ENCODE measurements around the gene NEUROD2. TPM values are rescaled to one million over a fixed set of nuclear protein-coding genes. Genes with fewer than 3 reads are reported as not detected.

The NEUROD2 gene
- total RNA-seq, 4 donors from 2014 or later = not detected

DNA sequence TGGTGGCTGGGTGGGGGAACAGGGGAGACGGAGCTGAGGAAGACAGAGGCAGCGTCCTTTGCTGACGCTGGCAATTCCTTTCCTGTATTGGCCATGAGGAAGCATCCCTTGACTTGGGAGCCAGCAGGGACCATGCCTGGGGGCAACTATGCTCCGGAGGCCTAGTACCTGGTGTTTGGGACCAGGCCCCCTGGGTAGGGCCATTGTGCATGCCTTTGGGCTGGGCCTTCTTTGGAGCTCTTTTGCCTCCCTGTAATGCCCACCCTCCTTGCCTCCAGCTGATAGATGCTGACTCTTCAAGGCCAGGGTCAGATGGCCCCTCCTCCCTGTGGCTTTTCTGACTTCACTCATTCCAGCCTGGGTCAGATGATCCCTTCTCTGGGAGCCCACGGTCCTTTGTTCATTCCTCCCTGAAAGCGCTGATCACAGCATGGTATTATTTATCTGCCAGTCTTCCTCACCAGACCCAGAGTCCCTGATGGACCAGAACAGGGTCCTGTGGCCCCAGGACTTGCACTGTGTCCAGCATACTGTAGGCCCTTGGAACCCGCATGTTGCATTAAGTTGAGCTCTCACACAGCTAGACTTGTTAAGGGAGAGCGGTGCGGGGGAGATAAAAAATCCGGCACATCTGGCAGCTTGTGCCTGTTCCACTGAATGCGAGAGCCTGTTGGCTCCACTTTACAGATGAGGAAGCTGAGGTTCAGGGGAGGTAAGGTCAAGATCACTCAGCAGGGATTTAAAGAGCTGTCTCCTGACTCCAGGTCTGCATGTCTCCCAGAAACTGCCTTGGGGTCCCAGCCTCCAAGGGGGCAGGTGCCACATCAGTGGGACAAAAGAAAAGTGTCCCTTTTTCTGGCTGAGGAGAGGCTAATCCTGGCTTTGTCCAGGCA is 32.1 kb upstream of the NEUROD2 start:
- H3K4me1 ChIP-seq = peaks cover 19 to 54% of the 10 kb centered on the region in 2 donors
- no peak overlapping the region for H3K4me3 ChIP-seq (replicated peaks in 1 of 3)
- TF ChIP-seq, protein P1, sequence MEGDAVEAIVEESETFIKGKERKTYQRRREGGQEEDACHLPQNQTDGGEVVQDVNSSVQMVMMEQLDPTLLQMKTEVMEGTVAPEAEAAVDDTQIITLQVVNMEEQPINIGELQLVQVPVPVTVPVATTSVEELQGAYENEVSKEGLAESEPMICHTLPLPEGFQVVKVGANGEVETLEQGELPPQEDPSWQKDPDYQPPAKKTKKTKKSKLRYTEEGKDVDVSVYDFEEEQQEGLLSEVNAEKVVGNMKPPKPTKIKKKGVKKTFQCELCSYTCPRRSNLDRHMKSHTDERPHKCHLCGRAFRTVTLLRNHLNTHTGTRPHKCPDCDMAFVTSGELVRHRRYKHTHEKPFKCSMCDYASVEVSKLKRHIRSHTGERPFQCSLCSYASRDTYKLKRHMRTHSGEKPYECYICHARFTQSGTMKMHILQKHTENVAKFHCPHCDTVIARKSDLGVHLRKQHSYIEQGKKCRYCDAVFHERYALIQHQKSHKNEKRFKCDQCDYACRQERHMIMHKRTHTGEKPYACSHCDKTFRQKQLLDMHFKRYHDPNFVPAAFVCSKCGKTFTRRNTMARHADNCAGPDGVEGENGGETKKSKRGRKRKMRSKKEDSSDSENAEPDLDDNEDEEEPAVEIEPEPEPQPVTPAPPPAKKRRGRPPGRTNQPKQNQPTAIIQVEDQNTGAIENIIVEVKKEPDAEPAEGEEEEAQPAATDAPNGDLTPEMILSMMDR (IDR thresholded peaks at IDR 0.05) = no peak
- no peak for TF ChIP-seq POLR2A (IDR thresholded peaks at IDR 0.05)
- H3K36me3 ChIP-seq = no peaks in the 10 kb centered on the region
- H3K27me3 ChIP-seq = no peaks in the 10 kb centered on the region
- DNase-seq = no peak
- intact Hi-C loops (cut with DNase I) = no loop called here
- no peaks in the 10 kb centered on the region for H3K9me3 ChIP-seq
- H3K27ac ChIP-seq = peak overlapping the region in 1 of 3 donors; percentile 2
- WGBS, 2 donors = 86 to 89% methylated on average over 10 to 11 of the region's 11 CpGs

DNA sequence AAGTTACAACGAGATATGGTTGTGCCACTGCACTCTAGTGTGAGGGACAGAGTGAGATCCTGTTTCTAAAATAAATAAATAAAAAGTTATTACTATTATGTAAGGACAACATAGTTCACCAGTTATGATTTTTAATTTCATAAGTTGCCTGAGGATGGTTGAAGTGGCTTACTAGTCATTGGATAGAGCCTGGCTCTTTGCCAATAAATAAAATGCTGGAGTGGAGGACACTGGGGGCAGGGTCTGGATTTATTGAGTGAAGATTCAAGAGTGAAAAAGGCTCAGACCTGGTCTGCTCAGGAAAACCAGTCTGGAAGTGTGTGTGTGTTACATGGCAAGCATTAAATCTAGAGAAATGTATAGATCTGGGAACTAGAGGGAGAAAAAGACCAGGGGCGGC is 31.3 kb upstream of the NEUROD2 start:
- no peak for DNase-seq
- no peaks in the 10 kb centered on the region for H3K9me3 ChIP-seq
- H3K4me3 ChIP-seq (replicated peaks in 1 of 3) = no peak overlapping the region
- H3K4me1 ChIP-seq = peaks cover 16 to 52% of the 10 kb centered on the region in 2 donors
- TF ChIP-seq, protein P1 (IDR thresholded peaks at IDR 0.05) = no peak
- TF ChIP-seq POLR2A (IDR thresholded peaks at IDR 0.05) = no peak
- H3K36me3 ChIP-seq = no peaks in the 10 kb centered on the region
- WGBS, 2 donors = 83 to 85% methylated on average over 2 of the region's 2 CpGs
- intact Hi-C loops (cut with DNase I) = no loop called here
- H3K27me3 ChIP-seq = no peaks in the 10 kb centered on the region
- H3K27ac ChIP-seq = no peak overlapping the region

DNA sequence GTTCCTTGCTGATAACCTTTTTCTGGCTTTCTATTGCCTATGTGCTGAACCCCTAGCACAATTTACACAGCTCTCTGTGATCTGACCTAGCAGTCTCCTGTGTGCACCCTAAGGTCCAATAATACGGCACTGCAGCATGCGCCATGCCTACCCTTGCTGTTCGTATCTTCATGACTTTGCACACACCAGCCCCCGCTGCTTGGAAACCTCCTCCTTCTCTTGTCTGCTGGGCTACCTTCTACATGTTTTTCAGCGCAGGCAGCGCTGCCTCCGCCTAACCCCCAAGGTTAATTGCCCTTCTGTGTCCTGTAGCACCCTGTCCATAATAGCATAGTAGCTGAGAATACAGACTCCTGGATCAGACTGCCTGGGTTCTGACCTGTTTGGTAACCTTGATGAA is 30.6 kb upstream of the NEUROD2 start:
- intact Hi-C loops (cut with DNase I) = no loop called here
- Histone ChIP-seq H3K27me3 (no peaks in the 10 kb centered on the region), H3K9me3 (no peaks in the 10 kb centered on the region), H3K36me3 (no peaks in the 10 kb centered on the region), H3K4me1 (peaks cover 16 to 49% of the 10 kb centered on the region in 2 donors), H3K4me3 (replicated peaks in 1 of 3) (peak overlapping the region in 1 of 3 donors; percentile 90), H3K27ac (no peak overlapping the region)
- WGBS, 2 donors = 93 to 98% methylated on average over 7 of the region's 7 CpGs
- TF ChIP-seq POLR2A (IDR thresholded peaks at IDR 0.05) = no peak
- TF ChIP-seq, protein P1 (IDR thresholded peaks at IDR 0.05) = no peak
- DNase-seq = no peak

DNA sequence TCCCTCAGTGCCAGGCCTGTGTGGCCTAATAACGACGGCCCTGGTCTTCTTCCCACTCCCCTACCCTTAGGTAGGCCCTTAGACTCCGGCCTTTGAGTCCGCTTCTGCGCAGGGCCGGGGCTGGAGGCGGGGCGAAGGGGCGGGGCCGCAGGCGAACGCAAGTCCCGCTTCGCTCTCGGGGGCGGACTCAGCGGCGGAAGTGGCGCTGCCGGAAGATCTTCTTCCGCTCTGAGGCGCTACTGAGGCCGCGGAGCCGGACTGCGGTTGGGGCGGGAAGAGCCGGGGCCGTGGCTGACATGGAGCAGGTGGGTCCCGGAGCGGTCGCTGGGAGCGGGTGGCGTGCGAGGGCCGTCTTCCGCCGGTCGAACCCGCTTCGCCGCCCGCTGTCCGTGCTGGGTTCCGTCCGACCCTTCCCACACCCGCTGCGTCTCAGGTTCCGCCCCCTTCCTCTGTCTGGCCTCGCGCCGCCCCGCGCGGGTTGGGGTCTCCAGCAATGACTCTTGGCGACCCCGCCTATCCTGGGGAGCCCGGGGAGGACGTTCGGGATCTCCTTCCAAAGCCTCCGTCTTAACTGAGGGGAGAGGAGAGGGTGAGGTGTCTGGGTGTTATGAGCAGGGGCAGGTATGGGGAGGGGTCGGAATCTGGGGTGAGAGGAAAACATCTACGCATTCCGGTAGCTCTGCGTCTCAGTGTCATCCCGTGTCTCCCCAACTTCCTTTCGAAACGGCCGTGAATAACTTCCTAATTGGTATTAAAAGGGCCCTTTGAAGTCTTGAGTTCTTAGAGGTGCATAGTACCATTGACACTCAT is 29.4 kb upstream of the NEUROD2 start, which contains the start of gene STARD3:
STARD3 (plus strand) TSS at position 218 of the 810 bp plus-strand sequence. CDS start 16,388 bp downstream, outside the sequence.
- 0% methylated on average over 29 to 61 of the region's 69 CpGs for WGBS, 2 donors
- Histone ChIP-seq H3K4me3 (replicated peaks in 1 of 3) (peak within 1 kb of the TSS; percentile 90 to 94 (median 90)), H3K4me1 (peaks cover 16 to 44% of the 10 kb centered on the region in 2 donors), H3K36me3 (no peaks in the 10 kb centered on the region), H3K27ac (peak within 1 kb of the TSS; percentile 85 to 90 (median 86)), H3K27me3 (no peaks in the 10 kb centered on the region), H3K9me3 (no peaks in the 10 kb centered on the region)
- intact Hi-C loops (cut with DNase I) = no loop called here
- TF ChIP-seq, protein P1 (IDR thresholded peaks at IDR 0.05) = peak in 2 of 6 experiments; percentile 30 to 31
- peak in 1 of 2 donors; percentile 65 for TF ChIP-seq POLR2A (IDR thresholded peaks at IDR 0.05)
- peak; percentile 93 to 94 for DNase-seq

Data from thyroid gland (tissue), 4 donors.